Fibroblast of pulmonary artery (primary cell): ENCODE measurements around the gene KRT16.
"Not testable (repeated sequence)": the region's sequence is repeated elsewhere in the genome, so short reads cannot be mapped to it uniquely, and the experiment has no call there.

Experiments
- DNase-seq: peaks from one replicate; pipeline ENCODE4 v3.0.0-alpha.2; 2010; ENCODE audit warnings: low read depth
- H3K4me3 ChIP-seq: replicated peaks from 2 replicates; pipeline ENCODE4 v1.5.1; 2011; ENCODE audit warnings: low read depth, mild to moderate bottlenecking, control low read depth, low read length, moderate library complexity
- TF ChIP-seq, protein P1 (sequence below): IDR thresholded peaks from 2 replicates; pipeline ENCODE4 v1.5.1; 2011; ENCODE audit warnings: mild to moderate bottlenecking, control low read depth, low read length, inconsistent platforms; ENCODE audit errors: missing control alignments

Gene KRT16

DNA sequence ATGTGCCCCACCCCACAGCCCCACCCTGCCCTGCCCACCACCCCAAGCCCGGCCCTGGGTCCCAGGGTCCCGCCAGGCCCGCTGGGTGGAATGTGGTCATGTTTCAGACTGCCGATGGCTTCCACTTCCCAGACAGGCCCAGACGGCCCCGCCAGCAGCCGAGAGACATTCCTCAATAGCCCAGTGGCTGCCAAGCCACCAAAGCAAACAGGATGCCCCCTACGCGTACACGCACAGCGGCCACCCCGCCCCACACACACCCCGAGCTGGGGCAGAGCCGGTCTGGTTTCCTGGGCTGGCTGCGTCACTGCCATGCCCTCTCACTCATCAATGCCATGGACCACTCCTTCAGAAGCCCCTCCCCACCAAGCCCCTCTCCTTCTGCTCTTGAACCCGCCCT lies 13.0 kb upstream of the KRT16 start:
- H3K4me3 ChIP-seq = no peak overlapping the region
- TF ChIP-seq, protein P1, sequence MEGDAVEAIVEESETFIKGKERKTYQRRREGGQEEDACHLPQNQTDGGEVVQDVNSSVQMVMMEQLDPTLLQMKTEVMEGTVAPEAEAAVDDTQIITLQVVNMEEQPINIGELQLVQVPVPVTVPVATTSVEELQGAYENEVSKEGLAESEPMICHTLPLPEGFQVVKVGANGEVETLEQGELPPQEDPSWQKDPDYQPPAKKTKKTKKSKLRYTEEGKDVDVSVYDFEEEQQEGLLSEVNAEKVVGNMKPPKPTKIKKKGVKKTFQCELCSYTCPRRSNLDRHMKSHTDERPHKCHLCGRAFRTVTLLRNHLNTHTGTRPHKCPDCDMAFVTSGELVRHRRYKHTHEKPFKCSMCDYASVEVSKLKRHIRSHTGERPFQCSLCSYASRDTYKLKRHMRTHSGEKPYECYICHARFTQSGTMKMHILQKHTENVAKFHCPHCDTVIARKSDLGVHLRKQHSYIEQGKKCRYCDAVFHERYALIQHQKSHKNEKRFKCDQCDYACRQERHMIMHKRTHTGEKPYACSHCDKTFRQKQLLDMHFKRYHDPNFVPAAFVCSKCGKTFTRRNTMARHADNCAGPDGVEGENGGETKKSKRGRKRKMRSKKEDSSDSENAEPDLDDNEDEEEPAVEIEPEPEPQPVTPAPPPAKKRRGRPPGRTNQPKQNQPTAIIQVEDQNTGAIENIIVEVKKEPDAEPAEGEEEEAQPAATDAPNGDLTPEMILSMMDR = no peak
- DNase-seq = no peak

DNA sequence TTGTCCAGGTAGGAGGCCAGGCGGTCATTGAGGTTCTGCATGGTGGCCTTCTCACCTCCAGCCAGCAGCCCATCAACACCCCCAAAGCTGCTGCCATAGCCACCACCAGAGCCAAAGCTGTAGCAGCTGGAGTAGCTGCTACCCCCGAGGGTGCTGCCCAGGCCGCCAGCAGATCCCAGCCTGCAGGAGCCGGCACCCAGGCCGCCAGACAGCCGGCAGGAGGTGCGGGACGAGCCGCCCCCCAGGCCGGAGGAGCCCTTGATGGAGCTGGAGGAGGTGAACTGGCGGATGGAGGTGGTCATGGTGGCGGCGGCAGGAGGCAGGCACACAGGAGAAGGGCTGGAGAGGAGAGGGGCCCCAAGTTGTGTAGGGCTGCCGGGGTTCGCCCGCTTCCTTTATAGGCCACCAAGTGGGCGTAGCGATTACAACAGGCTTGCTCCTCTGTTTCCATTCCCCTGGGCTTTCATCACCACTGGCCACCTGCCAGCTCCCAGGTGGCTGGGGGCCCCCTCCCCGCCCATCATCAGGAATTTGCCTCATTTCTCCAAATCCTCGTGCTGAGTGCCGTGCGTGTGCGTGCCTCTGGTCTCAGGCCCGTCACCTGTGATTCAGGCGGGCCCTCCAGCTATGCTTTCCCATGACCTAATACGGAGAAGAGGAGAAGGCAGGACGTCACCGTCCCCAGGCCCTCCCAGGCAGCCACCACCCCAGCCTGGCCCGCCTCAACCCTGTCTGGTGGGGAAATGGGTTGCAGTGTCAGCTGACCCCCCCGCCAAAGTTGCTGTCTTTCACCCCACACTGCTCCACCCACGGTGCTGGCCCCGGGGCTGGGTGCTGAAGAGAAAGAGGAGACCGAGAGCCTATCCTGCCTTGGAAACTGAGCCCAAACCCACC lies 11.9 kb upstream of the KRT16 start, which contains the start of gene KRT17:
KRT17 (minus strand) TSS at position 368 of the 894 bp plus-strand sequence; CDS start at position 302, 66 bp downstream.
- TF ChIP-seq, protein P1 = no peak
- no peak within 1 kb of the TSS for H3K4me3 ChIP-seq
- DNase-seq = no peak

DNA sequence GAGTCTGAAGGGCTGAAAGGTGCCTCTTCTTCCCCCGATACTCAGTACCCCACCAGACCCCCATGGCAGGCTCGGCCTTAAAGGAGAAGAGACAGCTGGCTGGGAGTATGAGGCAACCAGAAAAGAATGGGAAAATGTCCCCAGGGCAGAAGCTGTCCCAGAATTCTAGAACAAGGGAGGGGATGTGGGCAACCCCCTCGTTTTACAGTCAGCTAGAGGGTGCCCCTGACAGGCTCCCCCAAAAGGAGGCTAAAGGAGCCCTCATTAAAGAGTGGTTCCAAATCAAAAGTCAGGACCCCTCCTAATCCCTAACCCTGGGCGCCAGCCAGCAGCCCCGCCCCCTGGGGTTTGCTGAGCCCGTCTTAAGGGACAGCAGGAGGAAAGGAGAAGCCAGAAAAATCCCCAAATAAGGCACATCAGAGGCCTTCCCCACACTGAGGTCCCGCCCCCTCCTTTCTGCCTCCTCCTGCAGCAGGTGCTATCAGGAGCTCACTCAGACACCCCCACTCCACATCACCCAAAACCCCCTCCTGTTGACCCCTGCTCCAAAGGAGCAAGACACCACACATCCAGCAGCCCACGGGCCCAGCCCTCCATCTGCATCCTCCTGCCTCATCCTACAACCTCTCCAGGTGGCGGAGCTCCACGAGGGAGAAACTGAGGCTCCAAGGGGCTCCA lies 10.8 kb upstream of the KRT16 start:
- not testable (repeated sequence) for DNase-seq, H3K4me3 ChIP-seq

DNA sequence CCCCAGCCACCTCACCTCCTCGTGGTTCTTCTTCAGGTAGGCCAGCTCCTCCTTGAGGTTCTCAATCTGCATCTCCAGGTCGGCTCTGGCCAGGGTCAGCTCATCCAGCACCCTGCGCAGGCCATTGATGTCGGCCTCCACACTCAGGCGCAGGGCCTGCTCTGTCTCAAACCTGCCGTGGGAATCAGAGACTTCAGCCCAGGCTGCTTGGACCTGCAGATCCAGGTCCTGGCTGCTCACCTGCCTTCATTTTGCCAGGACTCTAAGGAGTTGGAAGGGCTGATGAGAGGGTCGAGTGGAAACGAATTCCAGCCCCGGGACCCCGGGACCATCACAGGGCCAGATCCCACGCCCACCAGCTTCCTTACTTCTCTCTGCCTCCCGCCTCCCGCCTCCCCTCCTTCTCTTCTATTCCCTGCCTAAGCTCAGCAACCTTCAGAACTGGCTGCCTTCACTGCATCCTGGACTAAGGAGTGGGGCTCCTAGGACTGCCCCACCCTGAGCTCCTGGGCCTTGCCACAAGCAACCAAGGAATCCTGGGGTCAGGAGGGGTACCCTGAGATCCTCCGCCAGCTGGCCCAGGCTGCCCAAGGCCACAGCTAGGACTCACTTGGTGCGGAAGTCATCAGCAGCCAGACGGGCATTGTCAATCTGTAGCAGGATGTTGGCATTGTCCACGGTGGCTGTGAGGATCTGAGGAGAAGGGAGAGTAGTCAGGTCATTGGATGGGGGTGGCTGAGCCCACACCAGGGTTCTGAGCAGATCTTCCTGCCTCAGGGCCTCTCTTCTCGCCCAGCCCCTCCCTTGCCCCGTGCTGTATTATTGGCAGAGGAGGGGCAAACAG lies 10.0 kb upstream of the KRT16 start:
- not testable (repeated sequence) for H3K4me3 ChIP-seq, DNase-seq

DNA sequence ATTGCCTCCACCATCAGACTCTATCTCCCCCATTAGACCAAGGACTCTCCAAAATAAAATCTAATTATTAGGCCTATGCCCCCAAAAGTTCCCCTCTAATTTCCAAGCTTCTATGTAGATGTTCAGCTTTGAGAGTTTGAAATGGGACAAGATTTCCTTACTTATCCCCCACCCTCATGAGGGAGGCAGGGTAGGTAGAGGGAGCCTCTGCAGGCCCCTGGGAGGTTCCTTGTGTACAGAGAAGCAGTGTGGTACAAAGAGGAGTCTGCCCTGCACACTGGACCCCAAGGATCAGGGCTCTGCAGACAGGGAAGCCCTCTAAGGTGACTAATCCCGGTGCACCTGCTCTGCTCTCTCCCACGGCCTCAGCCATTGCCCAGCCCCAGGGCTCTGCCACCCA lies 9.3 kb upstream of the KRT16 start:
- no peak for DNase-seq
- H3K4me3 ChIP-seq = no peak overlapping the region
- TF ChIP-seq, protein P1 = no peak

DNA sequence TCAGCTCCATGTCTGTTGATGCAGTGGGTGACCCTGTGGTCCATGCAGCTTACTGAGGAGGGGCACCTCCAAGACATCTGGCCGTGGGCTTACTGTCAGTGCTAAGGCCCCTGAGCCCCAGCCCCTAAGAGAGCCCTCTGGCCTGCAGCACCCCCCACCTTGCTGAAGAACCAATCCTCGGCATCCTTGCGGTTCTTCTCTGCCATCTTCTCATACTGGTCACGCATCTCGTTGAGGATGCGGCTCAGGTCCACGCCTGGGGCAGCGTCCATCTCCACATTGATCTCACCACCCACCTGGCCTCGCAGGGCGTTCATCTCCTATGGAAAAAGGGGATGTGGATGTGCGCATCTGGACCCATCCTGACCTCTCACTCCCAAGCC lies 8.9 kb upstream of the KRT16 start:
- DNase-seq, H3K4me3 ChIP-seq: not testable (repeated sequence)

DNA sequence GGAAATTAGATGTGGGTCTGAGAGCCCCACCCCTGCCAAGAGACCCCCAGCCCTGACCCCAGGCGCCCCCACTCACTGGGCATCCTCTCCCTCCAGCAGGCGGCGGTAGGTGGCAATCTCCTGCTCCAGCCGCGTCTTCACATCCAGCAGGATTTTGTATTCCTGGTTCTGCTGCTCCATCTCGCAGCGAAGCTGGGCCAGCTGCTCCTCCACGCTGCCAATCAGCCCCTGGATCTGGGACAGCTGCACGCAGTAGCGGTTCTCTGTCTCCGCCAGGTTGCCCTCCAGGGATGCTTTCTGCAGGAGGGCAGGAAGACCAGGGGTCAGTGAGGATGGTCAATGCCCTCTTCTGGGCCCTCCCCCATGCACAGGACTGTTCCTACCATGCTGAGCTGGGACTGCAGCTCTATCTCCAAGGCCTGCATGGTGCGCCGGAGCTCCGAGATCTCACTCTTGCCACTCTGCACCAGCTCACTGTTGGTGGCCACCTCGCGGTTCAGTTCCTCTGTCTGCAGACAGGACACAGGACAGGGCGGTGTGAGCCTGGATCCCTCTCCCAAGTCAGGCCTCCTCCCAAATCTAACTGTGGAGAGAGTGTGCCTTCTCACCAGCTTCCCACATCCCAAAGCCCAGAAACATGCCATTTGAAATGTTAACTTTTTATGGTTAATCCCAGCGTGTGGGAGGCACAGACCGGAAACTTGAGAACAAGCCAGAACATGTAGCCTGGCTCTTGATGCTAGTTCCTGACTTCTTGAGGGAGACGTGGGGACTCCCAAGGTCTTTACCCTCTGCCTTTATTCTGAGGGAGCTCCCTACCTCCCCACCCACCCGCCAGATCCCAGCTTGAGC lies 8.2 kb upstream of the KRT16 start:
- DNase-seq = peak; percentile 55
- TF ChIP-seq, protein P1 = no peak
- H3K4me3 ChIP-seq = no peak overlapping the region

DNA sequence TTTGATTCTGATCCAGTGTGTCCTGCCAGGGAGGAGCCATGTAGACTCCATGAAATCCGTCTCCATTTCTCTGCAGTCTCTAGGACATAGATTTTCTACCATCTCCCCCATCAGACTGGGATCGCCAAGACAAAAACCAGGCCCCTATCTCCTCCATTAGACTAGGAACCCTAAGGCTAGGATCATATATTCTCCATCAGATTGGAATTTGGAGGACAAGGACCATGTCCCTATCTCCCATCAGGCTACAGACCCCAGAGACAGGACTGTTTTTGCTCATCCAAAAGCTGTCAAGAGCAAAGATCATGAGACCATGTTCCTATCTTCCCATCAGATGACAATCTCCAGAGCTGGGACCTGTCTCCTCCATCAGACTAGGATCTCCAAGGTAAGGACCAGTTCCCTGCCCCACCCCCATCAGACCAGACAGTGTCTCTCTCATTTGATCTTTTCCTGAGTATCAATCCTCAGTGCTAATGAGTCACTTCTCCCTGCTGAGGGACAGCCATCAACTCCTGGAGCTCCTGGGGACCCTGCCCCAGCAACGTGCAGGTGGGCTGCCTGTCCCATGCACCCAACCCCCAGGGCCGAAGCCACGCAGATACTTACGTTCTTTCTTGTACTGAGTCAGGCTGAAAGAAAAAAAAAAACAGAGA lies 7.5 kb upstream of the KRT16 start:
- not testable (repeated sequence) for H3K4me3 ChIP-seq, DNase-seq
